ENCODE results near the gene KRT33A. TPM values are rescaled to one million over a fixed set of nuclear protein-coding genes. Genes with fewer than 3 reads are reported as not detected.

The KRT33A gene
- total and polyA plus RNA-seq, 3 donors from 2014 or later, result 0.50 to 3.1 (median 2.3) TPM

- no peaks in the 10 kb centered on the region for H3K4me1 ChIP-seq
- TF ChIP-seq CTCF (IDR thresholded peaks at IDR 0.05), result no peak
- no peak for TF ChIP-seq POLR2A (IDR thresholded peaks at IDR 0.05)
- no peak for DNase-seq
- WGBS, 2 donors, result 87 to 88% methylated on average over 7 of the region's 7 CpGs
- no peaks in the 10 kb centered on the region for H3K27me3 ChIP-seq
- intact Hi-C loops (cut with DNase I; ENCODE audit: low total_unique reads), result no loop called here
- H3K9me3 ChIP-seq, result no peaks in the 10 kb centered on the region
- H3K4me3 ChIP-seq, result no peak overlapping the region
- H3K36me3 ChIP-seq (ENCODE audit: low read depth, missing control alignments), result no peaks in the 10 kb centered on the region
- H3K27ac ChIP-seq, result no peak overlapping the region
Observed at GRCh38 chr17:41340934-41341861, 9.4 kb downstream of the KRT33A start.

- Histone ChIP-seq H3K9me3 (no peaks in the 10 kb centered on the region), H3K27ac (no peak overlapping the region), H3K4me3 (no peak overlapping the region), H3K27me3 (no peaks in the 10 kb centered on the region), H3K36me3 (ENCODE audit: low read depth, missing control alignments) (no peaks in the 10 kb centered on the region), H3K4me1 (no peaks in the 10 kb centered on the region)
- WGBS, 2 donors, result 71 to 75% methylated on average over 3 of the region's 3 CpGs
- TF ChIP-seq CTCF (IDR thresholded peaks at IDR 0.05) (no peak), POLR2A (IDR thresholded peaks at IDR 0.05) (no peak)
- intact Hi-C loops (cut with DNase I; ENCODE audit: low total_unique reads), result no loop called here
- DNase-seq, result no peak
Observed at GRCh38 chr17:41340494-41340893, 10.1 kb downstream of the KRT33A start.

GRCh38 chr17:41339571-41340172, 11.0 kb downstream of the KRT33A start:
- no peak for DNase-seq
- 76 to 91% methylated on average over 2 of the region's 2 CpGs for WGBS, 2 donors
- Histone ChIP-seq H3K4me1 (no peaks in the 10 kb centered on the region), H3K9me3 (no peaks in the 10 kb centered on the region), H3K27ac (no peak overlapping the region), H3K4me3 (no peak overlapping the region), H3K27me3 (no peaks in the 10 kb centered on the region), H3K36me3 (ENCODE audit: low read depth, missing control alignments) (no peaks in the 10 kb centered on the region)
- no peak for TF ChIP-seq POLR2A (IDR thresholded peaks at IDR 0.05)
- TF ChIP-seq CTCF (IDR thresholded peaks at IDR 0.05), result no peak
- intact Hi-C loops (cut with DNase I; ENCODE audit: low total_unique reads), result no loop called here

- intact Hi-C loops (cut with DNase I; ENCODE audit: low total_unique reads), result no loop called here
- WGBS, 2 donors, result 64 to 70% methylated on average over 5 of the region's 5 CpGs
- H3K36me3 ChIP-seq (ENCODE audit: low read depth, missing control alignments), result no peaks in the 10 kb centered on the region
- H3K4me1 ChIP-seq, result no peaks in the 10 kb centered on the region
- no peaks in the 10 kb centered on the region for H3K9me3 ChIP-seq
- DNase-seq, result no peak
- no peak for TF ChIP-seq POLR2A (IDR thresholded peaks at IDR 0.05)
- TF ChIP-seq CTCF (IDR thresholded peaks at IDR 0.05), result no peak
- H3K27ac ChIP-seq, result no peak overlapping the region
- no peak overlapping the region for H3K4me3 ChIP-seq
- no peaks in the 10 kb centered on the region for H3K27me3 ChIP-seq
Observed at GRCh38 chr17:41338961-41339485, 11.6 kb downstream of the KRT33A start.
